Measurements from ENCODE around the gene RPAP3.
"Not testable (repeated sequence)": the region's sequence is repeated elsewhere in the genome, so short reads cannot be mapped to it uniquely, and the experiment has no call there.

The RPAP3 gene

GRCh38 chr12:47687636-47688035, 18.2 kb downstream of the RPAP3 start:
- Histone ChIP-seq H3K27me3 (ENCODE audit: insufficient read depth, poor library complexity, severe bottlenecking) (no peaks in the 10 kb centered on the region), H3K9me3 (ENCODE audit: severe bottlenecking) (no peaks in the 10 kb centered on the region), H3K4me1 (ENCODE audit: insufficient read depth, poor library complexity, severe bottlenecking) (no peaks in the 10 kb centered on the region), H3K27ac (ENCODE audit: poor library complexity, severe bottlenecking) (no peak overlapping the region), H3K4me3 (ENCODE audit: severe bottlenecking) (no peak overlapping the region), H3K36me3 (ENCODE audit: low read depth) (peaks cover 58% of the 10 kb centered on the region)
- no peak for TF ChIP-seq CTCF (IDR thresholded peaks at IDR 0.05; ENCODE audit: poor library complexity, severe bottlenecking)
- ATAC-seq (ENCODE audit: low read depth) (no peak), DNase-seq (ENCODE audit: low spot score) (no peak)

- Histone ChIP-seq H3K36me3 (ENCODE audit: low read depth) (peaks cover 62% of the 10 kb centered on the region), H3K4me3 (ENCODE audit: severe bottlenecking) (no peak overlapping the region), H3K27me3 (ENCODE audit: insufficient read depth, poor library complexity, severe bottlenecking) (no peaks in the 10 kb centered on the region), H3K27ac (ENCODE audit: poor library complexity, severe bottlenecking) (no peak overlapping the region), H3K4me1 (ENCODE audit: insufficient read depth, poor library complexity, severe bottlenecking) (no peaks in the 10 kb centered on the region), H3K9me3 (ENCODE audit: severe bottlenecking) (no peaks in the 10 kb centered on the region)
- DNase-seq (ENCODE audit: low spot score) (no peak), ATAC-seq (ENCODE audit: low read depth) (0 out of 3 replicates have a peak, but pooled peaks have one; percentile 50)
- TF ChIP-seq CTCF (IDR thresholded peaks at IDR 0.05; ENCODE audit: poor library complexity, severe bottlenecking): peak; percentile 84
Measured at GRCh38 chr12:47686645-47687240, 19.1 kb downstream of the RPAP3 start.

GRCh38 chr12:47679785-47680184, 26.0 kb downstream of the RPAP3 start:
- ATAC-seq (ENCODE audit: low read depth) (no peak), DNase-seq (ENCODE audit: low spot score) (no peak)
- Histone ChIP-seq H3K4me1 (ENCODE audit: insufficient read depth, poor library complexity, severe bottlenecking) (no peaks in the 10 kb centered on the region), H3K36me3 (ENCODE audit: low read depth) (peaks cover 51% of the 10 kb centered on the region), H3K27me3 (ENCODE audit: insufficient read depth, poor library complexity, severe bottlenecking) (no peaks in the 10 kb centered on the region), H3K27ac (ENCODE audit: poor library complexity, severe bottlenecking) (no peak overlapping the region), H3K9me3 (ENCODE audit: severe bottlenecking) (no peaks in the 10 kb centered on the region), H3K4me3 (ENCODE audit: severe bottlenecking) (no peak overlapping the region)
- no peak for TF ChIP-seq CTCF (IDR thresholded peaks at IDR 0.05; ENCODE audit: poor library complexity, severe bottlenecking)

- Histone ChIP-seq H3K4me1 (ENCODE audit: insufficient read depth, poor library complexity, severe bottlenecking) (no peaks in the 10 kb centered on the region), H3K27me3 (ENCODE audit: insufficient read depth, poor library complexity, severe bottlenecking) (no peaks in the 10 kb centered on the region), H3K9me3 (ENCODE audit: severe bottlenecking) (no peaks in the 10 kb centered on the region), H3K27ac (ENCODE audit: poor library complexity, severe bottlenecking) (no peak overlapping the region), H3K36me3 (ENCODE audit: low read depth) (peaks cover 46% of the 10 kb centered on the region), H3K4me3 (ENCODE audit: severe bottlenecking) (no peak overlapping the region)
- ATAC-seq (ENCODE audit: low read depth) (no peak), DNase-seq (ENCODE audit: low spot score) (no peak)
- TF ChIP-seq CTCF (IDR thresholded peaks at IDR 0.05; ENCODE audit: poor library complexity, severe bottlenecking): no peak
Measured at GRCh38 chr12:47672068-47672467, 33.8 kb downstream of the RPAP3 start.

- H3K4me1 ChIP-seq (ENCODE audit: insufficient read depth, poor library complexity, severe bottlenecking); DNase-seq (ENCODE audit: low spot score); H3K9me3 ChIP-seq (ENCODE audit: severe bottlenecking); H3K27ac ChIP-seq (ENCODE audit: poor library complexity, severe bottlenecking); H3K4me3 ChIP-seq (ENCODE audit: severe bottlenecking); H3K27me3 ChIP-seq (ENCODE audit: insufficient read depth, poor library complexity, severe bottlenecking); ATAC-seq (ENCODE audit: low read depth): not testable (repeated sequence)
- H3K36me3 ChIP-seq (ENCODE audit: low read depth): peaks cover 70% of the 10 kb centered on the region
Measured at GRCh38 chr12:47667935-47668334, 37.9 kb downstream of the RPAP3 start.

All from RWPE2 (cell line).